GM20000 (cell line): ENCODE measurements around the gene CFAP46.

Experiments
- DNase-seq: peaks from one replicate; pipeline ENCODE4 v3.0.0; 2012; ENCODE audit warnings: low spot score
- TF ChIP-seq, protein P1 (sequence below): IDR thresholded peaks from 2 replicates; pipeline ENCODE4 v1.5.1; 2012; ENCODE audit warnings: mild to moderate bottlenecking, control low read depth; ENCODE audit errors: extremely low read depth, missing control alignments

The CFAP46 gene

DNA sequence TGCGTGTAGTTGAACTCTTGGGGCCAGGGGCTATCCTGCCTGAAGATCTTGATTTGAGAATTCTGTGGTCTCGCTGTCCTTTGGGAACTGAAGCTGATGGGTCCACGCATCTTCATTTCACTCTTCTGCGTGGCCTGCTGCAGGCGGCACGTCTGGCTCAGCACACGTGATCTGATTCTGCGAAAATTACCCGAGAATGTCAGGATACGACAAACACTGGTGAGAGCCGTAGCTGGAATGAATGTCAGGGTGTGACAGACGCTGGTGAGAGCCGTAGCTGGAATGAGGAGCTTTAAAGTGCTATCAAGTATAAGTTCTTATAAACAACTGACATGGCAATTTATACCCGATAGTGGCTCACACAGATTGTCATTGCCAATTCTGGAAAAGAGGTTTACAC is 44.6 kb upstream of the CFAP46 start:
- TF ChIP-seq, protein P1, sequence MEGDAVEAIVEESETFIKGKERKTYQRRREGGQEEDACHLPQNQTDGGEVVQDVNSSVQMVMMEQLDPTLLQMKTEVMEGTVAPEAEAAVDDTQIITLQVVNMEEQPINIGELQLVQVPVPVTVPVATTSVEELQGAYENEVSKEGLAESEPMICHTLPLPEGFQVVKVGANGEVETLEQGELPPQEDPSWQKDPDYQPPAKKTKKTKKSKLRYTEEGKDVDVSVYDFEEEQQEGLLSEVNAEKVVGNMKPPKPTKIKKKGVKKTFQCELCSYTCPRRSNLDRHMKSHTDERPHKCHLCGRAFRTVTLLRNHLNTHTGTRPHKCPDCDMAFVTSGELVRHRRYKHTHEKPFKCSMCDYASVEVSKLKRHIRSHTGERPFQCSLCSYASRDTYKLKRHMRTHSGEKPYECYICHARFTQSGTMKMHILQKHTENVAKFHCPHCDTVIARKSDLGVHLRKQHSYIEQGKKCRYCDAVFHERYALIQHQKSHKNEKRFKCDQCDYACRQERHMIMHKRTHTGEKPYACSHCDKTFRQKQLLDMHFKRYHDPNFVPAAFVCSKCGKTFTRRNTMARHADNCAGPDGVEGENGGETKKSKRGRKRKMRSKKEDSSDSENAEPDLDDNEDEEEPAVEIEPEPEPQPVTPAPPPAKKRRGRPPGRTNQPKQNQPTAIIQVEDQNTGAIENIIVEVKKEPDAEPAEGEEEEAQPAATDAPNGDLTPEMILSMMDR, result no peak
- no peak for DNase-seq

DNA sequence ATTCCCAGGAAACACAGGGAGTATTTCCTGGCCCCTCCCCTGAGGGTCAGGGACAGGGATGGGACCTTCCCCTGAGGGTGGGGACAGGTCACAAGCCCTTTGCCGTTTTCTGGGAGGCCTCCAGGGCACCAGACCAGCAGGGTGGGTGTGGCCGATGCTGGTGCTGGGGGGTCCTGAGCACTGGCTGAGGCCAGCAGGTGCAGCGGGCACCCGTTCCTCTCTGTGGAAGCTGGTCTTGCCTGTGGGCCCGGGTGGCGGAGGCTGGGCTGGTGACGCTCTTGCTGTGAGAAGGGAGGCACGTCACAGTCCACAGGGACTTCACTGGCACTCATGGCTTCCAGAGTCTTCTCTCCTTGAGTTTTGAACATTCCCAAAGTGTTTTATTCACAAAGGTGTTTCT is 44.2 kb upstream of the CFAP46 start:
- DNase-seq, result no peak
- TF ChIP-seq, protein P1, result no peak

DNA sequence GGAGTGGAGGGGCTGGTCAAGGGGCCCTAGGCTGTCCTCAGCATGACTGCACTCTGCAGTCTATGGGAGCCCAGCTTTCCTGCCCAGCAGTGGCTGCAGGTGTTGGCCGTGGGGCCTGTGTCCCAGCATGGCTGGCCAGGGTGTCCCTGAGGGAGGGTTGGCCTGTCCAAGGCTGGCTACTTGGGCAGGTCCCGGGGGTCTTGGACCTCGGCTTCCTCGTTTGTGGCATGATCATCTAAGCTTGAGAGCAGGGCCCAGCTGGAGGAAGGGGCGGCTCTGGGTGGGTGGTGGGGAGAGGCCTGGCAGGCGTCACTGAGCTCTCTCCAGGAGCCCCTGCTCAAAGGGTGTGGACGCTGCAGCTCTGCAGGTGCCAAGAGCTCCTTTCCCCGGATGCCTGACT is 43.7 kb upstream of the CFAP46 start:
- no peak for DNase-seq
- TF ChIP-seq, protein P1, result no peak

DNA sequence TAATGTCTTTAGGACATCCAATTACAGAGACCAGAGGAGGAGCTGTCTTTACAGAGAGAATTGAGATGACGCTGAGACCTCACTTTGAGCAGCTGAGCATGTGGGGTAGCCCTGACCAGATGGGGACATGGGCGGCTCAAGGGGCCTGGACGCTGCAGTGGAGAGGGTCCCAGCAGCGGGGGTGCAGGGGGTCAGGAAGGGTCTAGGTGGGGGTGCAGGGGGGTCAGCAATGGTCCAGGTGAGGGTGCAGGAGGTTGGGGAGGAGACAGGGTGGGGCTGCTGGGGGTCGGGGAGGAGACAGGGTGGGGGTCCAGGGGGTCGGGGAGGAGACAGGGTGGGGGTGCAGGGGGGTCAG is 43.2 kb upstream of the CFAP46 start:
- TF ChIP-seq, protein P1, result no peak
- no peak for DNase-seq

DNA sequence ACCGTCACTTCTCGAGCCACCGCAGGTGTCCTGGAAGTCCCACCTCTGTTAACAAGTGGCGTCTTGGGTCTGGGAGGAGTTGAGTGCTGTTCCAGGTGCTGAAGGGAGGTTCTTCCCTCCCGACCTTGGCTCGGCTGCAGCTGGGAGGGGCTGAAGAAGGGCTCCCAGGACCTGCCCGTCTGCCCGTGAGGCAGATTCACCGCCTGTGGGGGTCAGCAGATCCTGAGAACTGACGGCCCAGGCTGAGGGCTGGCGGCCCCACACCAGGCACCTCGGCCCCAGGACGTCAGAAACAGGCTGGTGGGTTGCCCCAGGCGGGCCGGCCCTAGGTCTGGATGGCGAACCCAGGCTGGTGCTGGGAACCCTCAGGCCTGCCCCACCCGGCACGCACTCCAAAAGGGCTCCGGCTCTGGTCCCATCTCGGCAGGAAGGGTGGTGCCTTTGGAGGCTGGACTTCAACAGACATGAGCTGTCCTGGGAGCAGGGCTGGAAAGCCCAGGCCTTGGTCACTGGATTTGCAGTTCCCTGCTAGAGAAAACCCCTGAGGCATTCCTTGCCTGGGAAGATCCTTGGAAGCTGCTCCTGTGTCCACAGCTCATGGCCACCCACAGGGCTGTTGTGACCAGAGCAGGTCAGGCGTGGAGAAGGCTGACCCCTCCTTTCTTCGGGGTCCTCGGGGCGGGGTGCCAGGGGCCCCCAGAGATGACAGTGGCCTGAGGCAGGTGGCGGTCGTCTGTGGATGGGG is 42.6 kb upstream of the CFAP46 start:
- no peak for DNase-seq
- TF ChIP-seq, protein P1, result no peak

DNA sequence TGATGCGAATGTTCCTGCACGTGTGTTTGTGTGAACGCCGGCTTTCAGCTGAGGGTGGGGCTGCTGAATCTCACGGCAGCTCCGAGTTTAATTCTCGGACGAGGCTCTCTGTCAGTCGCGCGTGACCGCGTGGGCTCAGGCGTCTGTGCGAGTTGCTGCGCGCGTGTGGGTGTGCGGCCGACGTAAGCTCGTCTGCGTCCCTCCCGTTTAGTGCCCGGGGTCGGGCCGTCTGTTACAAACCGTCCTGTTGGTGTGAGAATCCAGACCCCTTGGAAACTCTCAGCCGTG is 41.6 kb upstream of the CFAP46 start:
- no peak for DNase-seq
- TF ChIP-seq, protein P1, result no peak

DNA sequence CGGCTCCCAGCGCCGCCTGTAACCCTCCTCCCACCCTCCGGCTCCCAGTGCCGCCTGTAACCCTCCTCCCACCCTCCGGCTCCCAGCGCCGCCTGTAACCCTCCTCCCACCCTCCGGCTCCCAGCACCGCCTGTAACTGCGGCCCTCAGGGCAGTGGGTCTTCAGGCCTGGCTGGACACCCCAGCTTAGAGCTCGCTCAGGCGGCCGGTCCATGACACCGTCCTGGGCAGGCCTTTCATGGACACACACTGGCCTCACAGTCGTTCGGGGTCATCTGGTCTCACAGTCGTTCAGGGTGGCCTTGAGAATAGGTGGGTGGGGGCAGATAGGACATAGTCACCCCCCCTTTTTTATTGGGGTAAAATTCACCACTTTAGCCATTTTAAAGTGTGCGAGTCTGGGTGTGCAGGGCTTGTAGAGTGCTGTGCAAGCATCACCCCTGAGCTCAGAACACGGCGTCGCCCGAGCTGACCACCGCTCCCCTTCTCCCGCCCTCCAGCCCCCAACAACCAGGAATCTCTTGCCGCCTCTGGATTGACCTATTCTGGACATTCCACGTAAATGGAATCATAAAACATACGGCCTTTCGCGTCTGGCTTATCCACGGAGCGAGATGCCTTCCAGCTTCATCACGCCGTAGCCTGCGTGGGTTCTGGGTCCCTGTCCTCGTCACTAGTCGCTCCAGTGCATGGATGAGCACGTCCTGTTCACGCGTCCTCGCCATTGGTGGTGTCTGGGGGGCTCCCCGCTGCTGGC is 41.1 kb upstream of the CFAP46 start:
- TF ChIP-seq, protein P1, result no peak
- no peak for DNase-seq
